Stimulated activated naive CD8-positive, alpha-beta T cell treated with anti-CD3 and anti-CD28 coated beads, Interleukin-15, amount 100 ng/mL, for 72 hours (primary cell): ENCODE data around the gene ILRUN.
"Not testable (repeated sequence)": the region's sequence is repeated elsewhere in the genome, so short reads cannot be mapped to it uniquely, and the experiment has no call there.

ENCODE experiments used
- ATAC-seq: fragments of 150-1000 bp; cut with Tn5 transposase; 2 replicates; pipeline ENCODE4 v1.10.0; 2021; ENCODE audit warnings: mild to moderate bottlenecking, moderate library complexity
- DNase-seq, 2 donors: peaks; one replicate each; pipeline ENCODE4 v3.0.0; 2021 to 2022
- H3K27ac Mint-ChIP-seq, 2 donors: one replicate each; pipeline ENCODE4 v1.8.0; 2022; ENCODE audit warnings: mild to moderate bottlenecking in 2 of 2, mixed read lengths in 2 of 2, moderate library complexity in 2 of 2
- H3K27me3 Mint-ChIP-seq: one replicate; pipeline ENCODE4 v1.8.0; 2022; ENCODE audit warnings: mixed read lengths
- H3K4me1 Mint-ChIP-seq: one replicate; pipeline ENCODE4 v1.8.0; 2022; ENCODE audit warnings: mild to moderate bottlenecking, mixed read lengths
- H3K4me3 Mint-ChIP-seq, 2 donors: one replicate each; pipeline ENCODE4 v1.8.0; 2022; ENCODE audit warnings: mild to moderate bottlenecking in 2 of 2, mixed read lengths in 2 of 2, moderate library complexity in 1 of 2
- H3K9me3 Mint-ChIP-seq, 2 donors: one replicate each; pipeline ENCODE4 v1.8.0; 2022; ENCODE audit warnings: mixed read lengths in 2 of 2

ILRUN gene

DNA sequence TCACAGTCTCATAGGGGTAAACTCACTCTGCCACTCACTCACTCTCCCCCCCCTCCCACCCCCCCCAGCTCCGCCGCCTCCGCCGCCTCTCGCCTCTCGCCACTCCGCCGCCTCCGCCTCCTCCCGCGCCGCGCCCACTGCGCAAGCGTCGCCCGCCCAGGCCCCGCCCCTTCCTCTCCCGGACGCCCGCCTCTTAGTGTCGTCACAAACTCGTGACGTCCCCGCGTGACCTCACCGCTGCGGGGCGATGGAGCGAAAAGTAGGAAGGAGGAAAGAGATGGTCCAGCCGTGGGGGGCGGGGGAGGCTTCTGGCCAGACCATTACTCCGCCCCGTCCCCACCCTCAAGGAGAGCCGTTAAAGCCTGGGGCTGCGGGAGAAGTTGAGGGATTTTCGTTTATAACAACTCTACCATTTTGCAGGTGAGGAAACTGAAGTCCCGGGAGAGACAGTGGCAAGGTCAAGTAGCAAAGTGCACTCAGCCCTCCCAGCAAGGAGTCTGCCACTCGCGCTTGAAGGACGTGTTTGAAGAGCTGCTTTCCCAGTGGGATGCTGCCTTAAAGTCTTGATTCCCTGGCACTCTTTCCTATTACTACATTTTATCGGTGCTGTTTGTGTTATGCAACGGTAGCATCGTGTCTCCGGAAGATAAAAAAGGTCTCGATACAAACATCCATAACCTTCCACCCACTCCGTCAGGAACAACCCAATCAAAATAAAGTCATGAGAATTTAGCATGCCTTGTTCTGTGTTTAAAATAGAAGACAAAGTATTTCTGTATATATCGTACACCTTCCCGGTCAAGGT is at the start of gene ILRUN:
Gene ILRUN, minus strand, starts transcription at position 29 of the 805 bp plus-strand sequence. CDS start 164 bp downstream, outside the sequence.
- peak within 1 kb of the TSS; percentile 90 for H3K4me3 Mint-ChIP-seq
- H3K27ac Mint-ChIP-seq = peak within 1 kb of the TSS; percentile 90 to 92
- ATAC-seq = peak; percentile 93
- no peaks in the 10 kb centered on the region for H3K27me3 Mint-ChIP-seq
- H3K9me3 Mint-ChIP-seq = no peaks in the 10 kb centered on the region
- peak; percentile 92 for DNase-seq
- peaks cover 39% of the 10 kb centered on the region for H3K4me1 Mint-ChIP-seq

DNA sequence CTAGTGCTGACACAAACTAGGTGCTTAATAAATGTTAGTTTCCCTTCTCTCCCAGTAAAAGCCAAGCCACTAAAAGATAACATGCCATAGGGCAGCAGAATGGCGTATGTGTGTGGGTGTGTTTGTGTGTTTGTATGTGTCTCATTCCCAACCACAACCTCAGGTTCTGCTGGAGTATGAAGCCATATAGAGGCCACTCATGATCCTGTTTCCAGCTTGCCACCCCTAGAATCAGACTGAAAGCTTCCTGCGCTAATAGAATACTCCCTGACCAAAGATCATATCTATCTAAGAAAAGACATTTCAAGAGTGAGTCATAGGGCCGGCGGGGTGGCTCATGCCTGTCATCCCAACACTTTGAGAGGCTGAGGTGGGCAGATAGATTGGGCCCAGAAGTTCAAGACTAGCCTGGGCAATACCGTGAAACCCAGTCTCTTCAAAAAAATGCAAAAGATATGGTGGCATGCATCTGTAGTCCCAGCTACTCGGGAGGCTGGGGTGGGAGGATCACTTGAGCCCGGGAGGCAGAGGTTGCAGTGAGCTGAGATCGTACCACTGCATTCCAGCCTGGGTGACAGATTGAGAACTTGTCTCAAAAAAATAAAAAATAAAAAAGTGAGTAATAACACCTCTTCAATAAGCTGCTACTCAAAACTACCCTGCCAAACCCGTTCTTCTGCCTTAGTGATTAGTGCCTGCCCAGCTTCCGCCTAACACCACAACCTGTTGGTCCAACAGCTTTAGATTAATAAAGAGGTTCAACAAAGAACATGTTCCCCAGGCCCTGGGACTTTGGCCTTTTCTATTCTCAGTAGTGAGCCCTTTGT is 48.9 kb upstream of the ILRUN start:
- ATAC-seq (no peak), DNase-seq (no peak)
- no peak overlapping the region for H3K4me3 Mint-ChIP-seq
- H3K9me3 Mint-ChIP-seq = no peaks in the 10 kb centered on the region
- H3K27me3 Mint-ChIP-seq = no peaks in the 10 kb centered on the region
- no peak overlapping the region for H3K27ac Mint-ChIP-seq
- H3K4me1 Mint-ChIP-seq = peaks cover 4% of the 10 kb centered on the region

DNA sequence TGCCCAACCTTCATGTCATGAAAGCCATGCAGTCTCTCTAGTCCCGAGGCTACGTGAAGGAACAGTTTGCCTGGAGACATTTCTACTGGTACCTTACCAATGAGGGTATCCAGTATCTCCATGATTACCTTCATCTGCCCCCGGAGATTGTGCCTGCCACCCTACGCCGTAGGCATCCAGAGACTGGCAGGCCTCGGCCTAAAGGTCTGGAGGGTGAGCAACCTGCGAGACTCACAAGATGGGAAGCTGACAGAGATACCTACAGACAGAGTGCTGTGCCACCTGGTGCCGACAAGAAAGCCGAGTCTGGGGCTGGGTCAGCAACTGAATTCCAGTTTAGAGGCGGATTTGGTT is 47.7 kb upstream of the ILRUN start:
- H3K9me3 Mint-ChIP-seq, H3K4me3 Mint-ChIP-seq, H3K27ac Mint-ChIP-seq, ATAC-seq, H3K27me3 Mint-ChIP-seq, DNase-seq, H3K4me1 Mint-ChIP-seq: not testable (repeated sequence)

- Mint-ChIP-seq H3K9me3 (no peaks in the 10 kb centered on the region), H3K27me3 (no peaks in the 10 kb centered on the region), H3K4me3 (no peak overlapping the region), H3K27ac (peak overlapping the region; percentile 27 to 85), H3K4me1 (peaks cover 4% of the 10 kb centered on the region)
- ATAC-seq = no peak
- DNase-seq = no peak
These were observed 47.2 kb upstream of the ILRUN start for GRCh38 chr6:34743625-34744293.

GRCh38 chr6:34742094-34742493 is 45.5 kb upstream of the ILRUN start:
- Mint-ChIP-seq H3K27ac (no peak overlapping the region), H3K27me3 (no peaks in the 10 kb centered on the region), H3K4me1 (peaks cover 4% of the 10 kb centered on the region), H3K4me3 (no peak overlapping the region), H3K9me3 (no peaks in the 10 kb centered on the region)
- ATAC-seq (no peak), DNase-seq (no peak)

DNA sequence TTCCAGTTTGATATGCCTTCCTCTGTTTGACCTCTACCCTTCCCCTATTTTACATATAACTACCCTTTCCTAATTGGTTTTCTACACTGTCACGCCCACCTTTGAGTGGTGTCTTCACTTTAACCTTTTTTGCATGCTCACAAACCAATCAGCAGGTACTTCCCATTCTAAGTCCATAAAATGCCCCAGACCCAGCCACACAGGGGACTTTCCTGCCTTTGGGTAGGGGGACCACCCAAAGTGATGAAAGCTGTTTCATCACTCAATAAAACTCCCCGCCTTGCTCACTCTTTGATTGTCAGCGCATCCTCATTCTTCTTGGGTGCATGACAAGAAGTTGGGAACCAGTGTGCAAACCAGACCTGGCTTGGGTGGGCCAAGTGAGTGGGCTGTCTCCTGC is 40.3 kb upstream of the ILRUN start:
- H3K27me3 Mint-ChIP-seq = no peaks in the 10 kb centered on the region
- no peaks in the 10 kb centered on the region for H3K9me3 Mint-ChIP-seq
- H3K4me1 Mint-ChIP-seq = peaks cover 7% of the 10 kb centered on the region
- DNase-seq (peak in 1 of 2 donors; percentile 70), ATAC-seq (peak; percentile 91)
- peak overlapping the region; percentile 2 to 11 for H3K4me3 Mint-ChIP-seq
- no peak overlapping the region for H3K27ac Mint-ChIP-seq

DNA sequence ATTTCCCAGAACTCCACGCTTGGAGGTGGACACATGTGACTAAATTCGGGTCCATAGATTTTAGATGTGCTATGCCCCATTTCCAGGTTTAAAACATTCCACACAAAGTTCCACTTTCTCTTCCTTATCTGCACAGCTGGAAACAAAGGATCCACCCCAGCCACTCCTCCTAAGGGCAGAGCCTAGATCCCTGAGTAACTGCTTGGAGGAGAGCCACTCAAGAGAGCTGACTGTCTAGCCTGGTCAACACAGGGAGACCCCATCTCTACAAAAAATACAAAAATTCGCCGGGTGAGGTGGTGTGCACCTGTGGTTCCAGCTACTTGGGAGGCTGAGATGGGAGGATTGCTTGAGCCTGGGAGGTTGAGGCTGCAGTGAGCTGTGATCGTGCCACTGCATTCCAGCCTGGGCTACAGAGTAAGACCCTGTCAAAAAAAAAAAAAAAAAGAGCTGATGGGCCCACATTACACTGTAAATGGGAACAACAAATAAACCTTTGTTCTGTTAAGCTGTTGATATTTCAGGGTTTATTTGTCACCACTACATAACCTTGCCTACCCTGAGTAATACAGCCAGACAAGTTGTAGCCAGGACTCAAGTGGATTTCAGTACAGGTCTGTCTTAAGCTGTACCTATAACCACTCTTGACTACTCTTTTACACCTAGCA is 35.0 kb upstream of the ILRUN start:
- Mint-ChIP-seq H3K27me3 (no peaks in the 10 kb centered on the region), H3K9me3 (no peaks in the 10 kb centered on the region)
- no peak for ATAC-seq

GRCh38 chr6:34729631-34730470 is 33.3 kb upstream of the ILRUN start:
- H3K4me1 Mint-ChIP-seq = no peaks in the 10 kb centered on the region
- H3K4me3 Mint-ChIP-seq = no peak overlapping the region
- DNase-seq (no peak), ATAC-seq (no peak)
- H3K27me3 Mint-ChIP-seq = no peaks in the 10 kb centered on the region
- H3K9me3 Mint-ChIP-seq = peaks cover 0 to 6% of the 10 kb centered on the region in 2 donors
- no peak overlapping the region for H3K27ac Mint-ChIP-seq

More for the DNA sequence above, 35.0 kb upstream of the ILRUN start:
- no peak for DNase-seq
- Mint-ChIP-seq H3K27ac (no peak overlapping the region), H3K4me3 (no peak overlapping the region), H3K4me1 (peaks cover under 1% of the 10 kb centered on the region)

GRCh38 chr6:34726055-34726454 is 29.5 kb upstream of the ILRUN start:
- H3K4me3 Mint-ChIP-seq = no peak overlapping the region
- no peaks in the 10 kb centered on the region for H3K27me3 Mint-ChIP-seq
- DNase-seq (no peak), ATAC-seq (no peak)
- H3K27ac Mint-ChIP-seq = no peak overlapping the region
- no peaks in the 10 kb centered on the region for H3K4me1 Mint-ChIP-seq
- peaks cover 0 to 6% of the 10 kb centered on the region in 2 donors for H3K9me3 Mint-ChIP-seq

GRCh38 chr6:34723203-34723602 is 26.6 kb upstream of the ILRUN start:
- DNase-seq = no peak
- no peaks in the 10 kb centered on the region for H3K4me1 Mint-ChIP-seq
- H3K27me3 Mint-ChIP-seq = no peaks in the 10 kb centered on the region
- ATAC-seq = no peak
- no peak overlapping the region for H3K4me3 Mint-ChIP-seq
- H3K9me3 Mint-ChIP-seq = peaks cover 0 to 6% of the 10 kb centered on the region in 2 donors
- no peak overlapping the region for H3K27ac Mint-ChIP-seq

DNA sequence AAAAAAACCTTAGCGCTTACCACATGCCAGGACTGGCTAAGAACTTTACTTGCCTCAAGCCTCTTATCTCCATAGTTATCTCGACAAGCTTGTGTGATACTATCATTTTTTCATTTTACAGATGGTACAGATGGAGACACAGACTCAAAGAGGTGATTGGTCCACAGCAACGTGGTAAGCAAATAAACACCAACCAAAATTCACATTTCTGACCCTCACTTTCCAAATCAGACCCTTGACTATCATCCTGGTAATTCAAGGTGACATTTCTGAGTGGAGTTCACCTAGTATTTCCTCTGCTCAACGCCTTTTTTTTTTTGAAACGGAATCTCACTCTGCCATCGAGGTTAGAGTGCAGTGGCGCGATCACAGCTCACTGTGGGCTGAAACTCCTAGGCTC is 25.9 kb upstream of the ILRUN start:
- no peaks in the 10 kb centered on the region for H3K27me3 Mint-ChIP-seq
- H3K4me1 Mint-ChIP-seq = no peaks in the 10 kb centered on the region
- no peak for DNase-seq
- H3K4me3 Mint-ChIP-seq = no peak overlapping the region
- ATAC-seq = no peak
- H3K27ac Mint-ChIP-seq = no peak overlapping the region
- peaks cover 0 to 6% of the 10 kb centered on the region in 2 donors for H3K9me3 Mint-ChIP-seq

GRCh38 chr6:34720160-34720559 is 23.6 kb upstream of the ILRUN start:
- ATAC-seq, DNase-seq, H3K27ac Mint-ChIP-seq, H3K9me3 Mint-ChIP-seq, H3K4me1 Mint-ChIP-seq, H3K4me3 Mint-ChIP-seq, H3K27me3 Mint-ChIP-seq: not testable (repeated sequence)

- not testable (repeated sequence) for H3K4me1 Mint-ChIP-seq, ATAC-seq, H3K27me3 Mint-ChIP-seq, H3K4me3 Mint-ChIP-seq, H3K9me3 Mint-ChIP-seq, H3K27ac Mint-ChIP-seq, DNase-seq
These were observed 23.1 kb upstream of the ILRUN start for GRCh38 chr6:34719646-34720045.

- no peak for DNase-seq
- no peaks in the 10 kb centered on the region for H3K27me3 Mint-ChIP-seq
- H3K4me3 Mint-ChIP-seq = no peak overlapping the region
These were observed 22.4 kb upstream of the ILRUN start for GRCh38 chr6:34718976-34719375.

GRCh38 chr6:34717466-34717865 is 20.9 kb upstream of the ILRUN start:
- no peak for DNase-seq
- no peak for ATAC-seq
- Mint-ChIP-seq H3K9me3 (no peaks in the 10 kb centered on the region), H3K4me1 (no peaks in the 10 kb centered on the region), H3K27ac (no peak overlapping the region), H3K27me3 (no peaks in the 10 kb centered on the region), H3K4me3 (no peak overlapping the region)

More at GRCh38 chr6:34718976-34719375, 22.4 kb upstream of the ILRUN start:
- Mint-ChIP-seq H3K9me3 (no peaks in the 10 kb centered on the region), H3K4me1 (no peaks in the 10 kb centered on the region), H3K27ac (no peak overlapping the region)
- no peak for ATAC-seq
